Type B pancreatic cell (in vitro differentiated cells): ENCODE measurements around the gene SLC1A4. TPM values are rescaled to one million over a fixed set of nuclear protein-coding genes. Genes with fewer than 3 reads are reported as not detected.

Experiments used
- DNase-seq: peaks from one replicate; pipeline ENCODE4 v3.0.0; 2021; ENCODE audit warnings: mixed read lengths; ENCODE audit not compliant: unreplicated experiment; ENCODE audit errors: extremely low spot score
- H3K27ac Mint-ChIP-seq: 2 replicates; pipeline ENCODE4 v1.8.0; 2021; ENCODE audit warnings: mild to moderate bottlenecking, mixed read lengths
- H3K27me3 Mint-ChIP-seq: 2 replicates; pipeline ENCODE4 v1.8.0; 2021; ENCODE audit warnings: mixed read lengths
- H3K36me3 Mint-ChIP-seq: 2 replicates; pipeline ENCODE4 v1.8.0; 2021; ENCODE audit warnings: mixed read lengths
- H3K4me1 Mint-ChIP-seq: one replicate; pipeline ENCODE4 v1.8.0; 2021; ENCODE audit warnings: mixed read lengths; ENCODE audit not compliant: unreplicated experiment
- H3K4me3 Mint-ChIP-seq: 2 replicates; pipeline ENCODE4 v1.8.0; 2021; ENCODE audit warnings: mild to moderate bottlenecking, mixed read lengths
- H3K9me3 Mint-ChIP-seq: 2 replicates; pipeline ENCODE4 v1.8.0; 2021; ENCODE audit warnings: mixed read lengths
- total RNA-seq: library from RNA; stranded (reverse); gene quantifications from 2 replicates; pipeline ENCODE4 v1.2.1, GENCODE V29; 2021; ENCODE audit warnings: low replicate concordance
- TF ChIP-seq, protein P1 (sequence below): fragments of 200-600 bp; sonication (generic); conservative IDR thresholded peaks from 2 replicates; pipeline ENCODE4 v1.5.0; 2021; ENCODE audit warnings: antibody characterized with exemption, mild to moderate bottlenecking

Gene SLC1A4
- total RNA-seq, 1 donor from 2014 or later = 13.1 TPM

DNA sequence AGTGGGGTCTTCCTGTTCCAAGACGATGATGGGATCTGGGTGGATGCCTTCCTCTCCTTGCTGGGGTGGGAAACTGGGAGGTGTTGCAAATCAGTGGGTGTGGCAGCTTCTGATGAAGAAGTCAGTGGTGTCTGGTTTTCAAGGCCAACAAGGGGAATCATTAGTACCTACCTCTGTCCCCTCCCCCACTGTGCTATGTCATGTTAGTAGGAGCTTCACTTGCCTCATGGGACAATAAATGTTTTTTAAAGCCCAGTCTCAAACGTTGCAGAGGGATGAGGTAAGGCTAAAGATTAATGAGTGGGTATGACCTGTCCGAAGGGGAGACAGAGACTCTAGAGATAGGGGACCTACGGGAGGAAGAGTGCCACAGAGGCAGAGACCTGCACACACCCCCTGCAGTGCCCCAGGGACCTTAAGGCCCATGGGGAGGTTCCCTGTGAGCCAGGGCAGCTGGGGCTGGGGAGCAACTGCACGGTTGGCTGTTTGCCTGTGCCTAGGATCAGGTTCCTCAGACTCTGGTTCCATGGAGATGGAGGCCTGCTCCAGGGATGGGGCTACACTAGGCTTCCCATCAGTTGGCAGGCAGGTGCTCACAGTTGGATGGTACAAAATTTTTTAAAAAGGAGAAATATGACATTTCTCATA is 37.8 kb upstream of the SLC1A4 start:
- Mint-ChIP-seq H3K4me3 (no peak overlapping the region), H3K4me1 (peaks cover 12% of the 10 kb centered on the region), H3K27me3 (no peaks in the 10 kb centered on the region), H3K36me3 (no peaks in the 10 kb centered on the region), H3K9me3 (no peaks in the 10 kb centered on the region), H3K27ac (no peak overlapping the region)
- TF ChIP-seq, protein P1, sequence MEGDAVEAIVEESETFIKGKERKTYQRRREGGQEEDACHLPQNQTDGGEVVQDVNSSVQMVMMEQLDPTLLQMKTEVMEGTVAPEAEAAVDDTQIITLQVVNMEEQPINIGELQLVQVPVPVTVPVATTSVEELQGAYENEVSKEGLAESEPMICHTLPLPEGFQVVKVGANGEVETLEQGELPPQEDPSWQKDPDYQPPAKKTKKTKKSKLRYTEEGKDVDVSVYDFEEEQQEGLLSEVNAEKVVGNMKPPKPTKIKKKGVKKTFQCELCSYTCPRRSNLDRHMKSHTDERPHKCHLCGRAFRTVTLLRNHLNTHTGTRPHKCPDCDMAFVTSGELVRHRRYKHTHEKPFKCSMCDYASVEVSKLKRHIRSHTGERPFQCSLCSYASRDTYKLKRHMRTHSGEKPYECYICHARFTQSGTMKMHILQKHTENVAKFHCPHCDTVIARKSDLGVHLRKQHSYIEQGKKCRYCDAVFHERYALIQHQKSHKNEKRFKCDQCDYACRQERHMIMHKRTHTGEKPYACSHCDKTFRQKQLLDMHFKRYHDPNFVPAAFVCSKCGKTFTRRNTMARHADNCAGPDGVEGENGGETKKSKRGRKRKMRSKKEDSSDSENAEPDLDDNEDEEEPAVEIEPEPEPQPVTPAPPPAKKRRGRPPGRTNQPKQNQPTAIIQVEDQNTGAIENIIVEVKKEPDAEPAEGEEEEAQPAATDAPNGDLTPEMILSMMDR = no peak
- no peak for DNase-seq

DNA sequence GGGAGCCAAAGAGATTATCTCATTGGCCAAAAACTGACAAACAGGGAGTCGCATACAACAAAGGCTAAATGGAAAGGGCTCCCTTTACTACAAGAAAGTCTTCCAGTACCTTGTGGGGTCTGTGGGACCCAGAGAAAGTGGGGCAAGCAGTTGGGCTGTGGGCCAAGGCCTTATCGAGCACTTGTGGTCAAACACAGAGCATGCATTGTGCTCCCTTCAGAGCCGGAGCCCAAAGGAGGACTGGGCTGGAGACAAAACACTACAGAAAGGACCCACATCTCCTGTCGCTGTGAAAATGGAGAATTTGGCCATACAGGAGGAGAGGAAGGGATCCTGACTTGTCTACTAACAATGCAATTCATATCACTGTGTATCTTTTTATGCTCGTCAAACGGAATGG is 37.1 kb upstream of the SLC1A4 start:
- Mint-ChIP-seq H3K36me3 (no peaks in the 10 kb centered on the region), H3K4me1 (peaks cover 6% of the 10 kb centered on the region), H3K27me3 (no peaks in the 10 kb centered on the region), H3K4me3 (no peak overlapping the region), H3K27ac (no peak overlapping the region), H3K9me3 (no peaks in the 10 kb centered on the region)
- no peak for DNase-seq
- TF ChIP-seq, protein P1 = no peak

DNA sequence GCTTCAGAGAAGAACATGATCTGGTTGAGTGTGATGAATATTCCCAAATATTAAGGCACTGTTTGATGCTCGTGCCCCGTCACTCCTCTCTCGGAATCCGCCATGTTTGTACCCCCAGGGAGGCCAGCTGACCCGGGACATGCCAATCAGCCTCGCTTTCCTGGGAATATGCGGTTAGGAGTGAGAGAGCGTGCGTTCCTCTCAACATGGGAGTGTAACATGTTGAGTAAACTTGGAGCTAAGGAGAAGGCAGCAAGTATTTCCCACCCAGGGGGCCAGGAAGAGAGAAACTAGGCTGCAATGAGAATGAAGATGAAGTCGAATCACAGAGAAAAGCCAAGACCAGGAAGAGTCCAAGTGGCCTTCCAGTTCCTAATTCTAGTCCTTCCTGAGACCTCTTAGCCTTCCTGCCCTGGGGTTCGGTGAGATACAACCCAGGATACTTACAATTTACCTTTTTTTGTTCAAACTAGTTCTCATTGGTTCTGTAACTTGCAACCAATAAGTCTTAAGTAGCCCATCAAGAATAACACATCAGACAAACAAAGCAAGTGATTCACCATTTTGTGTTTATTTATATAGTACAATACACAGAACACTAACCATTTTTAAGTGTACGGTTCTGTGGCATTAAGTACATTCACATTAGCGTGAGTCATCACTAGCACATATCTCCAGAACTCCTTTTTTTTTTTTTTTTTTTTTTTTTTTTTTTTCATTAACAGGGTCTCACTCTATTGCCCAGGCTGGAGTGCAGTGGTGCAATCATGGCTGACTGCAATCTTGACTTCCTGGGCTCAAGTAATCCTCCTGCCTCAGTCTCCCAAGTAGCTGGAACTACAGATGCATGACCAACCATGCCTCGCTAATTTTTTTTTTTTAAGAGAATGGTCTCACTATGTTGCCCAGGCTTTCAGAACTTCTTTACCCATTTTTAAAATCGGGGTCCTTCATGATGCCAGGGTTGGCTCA is 36.4 kb upstream of the SLC1A4 start:
- Mint-ChIP-seq H3K4me3 (no peak overlapping the region), H3K9me3 (no peaks in the 10 kb centered on the region), H3K27ac (no peak overlapping the region), H3K4me1 (peaks cover 3% of the 10 kb centered on the region), H3K36me3 (no peaks in the 10 kb centered on the region), H3K27me3 (no peaks in the 10 kb centered on the region)
- TF ChIP-seq, protein P1 = no peak
- no peak for DNase-seq

DNA sequence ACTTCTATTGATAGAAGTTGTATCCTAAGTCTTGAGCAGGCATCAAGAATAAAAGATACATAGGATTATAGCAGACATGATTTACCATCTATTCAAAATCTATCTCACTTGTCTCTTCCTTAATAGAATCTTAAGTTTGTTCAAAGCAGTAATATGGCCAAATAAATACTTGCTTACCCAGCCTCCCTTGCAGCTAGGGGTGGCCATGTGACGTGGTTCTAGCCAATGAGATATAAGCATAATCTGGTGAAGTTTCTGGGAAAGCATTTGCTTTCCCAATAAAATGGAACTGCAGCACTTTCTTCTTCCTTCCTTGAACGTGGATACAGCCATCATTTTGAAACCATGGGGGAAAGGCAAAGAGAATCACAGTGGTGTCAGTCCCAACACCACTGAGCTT is 33.7 kb upstream of the SLC1A4 start:
- DNase-seq = no peak
- no peaks in the 10 kb centered on the region for H3K9me3 Mint-ChIP-seq
- TF ChIP-seq, protein P1 = no peak
- H3K4me1 Mint-ChIP-seq = peaks cover 3% of the 10 kb centered on the region
- no peaks in the 10 kb centered on the region for H3K27me3 Mint-ChIP-seq
- H3K36me3 Mint-ChIP-seq = no peaks in the 10 kb centered on the region
- H3K4me3 Mint-ChIP-seq = no peak overlapping the region
- H3K27ac Mint-ChIP-seq = no peak overlapping the region

DNA sequence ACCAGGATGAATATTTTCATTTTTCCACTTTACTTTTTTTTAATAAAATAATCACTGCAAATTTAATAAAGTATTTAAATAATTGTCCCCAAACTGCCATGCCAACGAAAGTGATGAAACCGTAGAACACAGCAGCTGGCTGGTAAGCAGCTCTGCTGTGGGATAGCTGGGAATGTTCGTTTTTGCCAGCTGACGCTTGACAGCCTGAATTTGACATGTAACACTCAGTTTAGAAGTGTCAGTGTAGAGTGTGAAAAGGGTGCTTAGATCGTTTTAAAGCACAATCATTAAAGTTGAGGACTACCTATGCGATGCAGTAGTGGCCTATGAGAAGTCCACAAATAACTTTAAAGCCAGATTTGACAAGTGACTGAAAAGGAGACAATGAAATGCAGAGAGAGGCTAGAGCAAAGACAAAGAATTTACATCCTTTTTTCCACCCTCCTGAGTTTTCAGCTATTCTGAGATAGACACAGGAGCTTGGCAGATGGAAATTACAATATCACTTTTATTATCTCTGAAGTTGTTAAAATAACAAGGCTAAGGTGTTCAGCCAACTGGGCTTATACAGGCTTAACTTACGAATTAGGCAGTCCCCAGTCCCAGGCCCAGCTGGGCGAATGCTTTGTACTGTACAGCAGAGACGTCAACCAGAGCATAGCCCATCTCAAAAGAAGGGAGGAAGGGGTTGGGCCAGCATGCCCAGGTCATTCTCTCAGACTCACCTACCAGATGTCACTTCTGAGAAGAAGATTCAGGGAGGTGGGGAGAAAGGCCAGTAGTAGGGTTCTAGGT is 31.9 kb upstream of the SLC1A4 start:
- Mint-ChIP-seq H3K27ac (no peak overlapping the region), H3K9me3 (no peaks in the 10 kb centered on the region), H3K27me3 (no peaks in the 10 kb centered on the region), H3K4me3 (no peak overlapping the region), H3K4me1 (peaks cover 3% of the 10 kb centered on the region), H3K36me3 (no peaks in the 10 kb centered on the region)
- no peak for DNase-seq
- TF ChIP-seq, protein P1 = no peak
